Measurements from ENCODE around the gene NENF.

NENF gene

DNA sequence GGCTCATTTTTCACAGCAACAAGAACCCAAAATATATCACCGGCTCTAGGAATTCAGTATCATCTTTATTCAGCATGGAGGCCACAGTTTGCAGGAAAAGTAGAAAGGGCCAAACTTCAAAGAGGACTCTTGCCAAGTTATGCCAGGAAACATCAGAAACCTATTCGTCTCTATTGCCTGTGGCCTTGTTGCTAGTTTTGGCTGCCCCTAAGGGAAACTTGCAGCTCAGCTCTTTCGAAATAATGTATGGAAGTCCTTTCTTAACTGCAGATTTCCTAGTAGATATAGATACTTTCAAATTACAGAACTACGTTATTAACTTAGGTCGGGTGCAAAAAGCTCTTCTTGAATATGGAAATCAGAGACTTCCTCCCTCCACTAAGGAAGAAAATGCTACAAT, 4.2 kb upstream of the NENF start:
- Histone ChIP-seq H3K27me3 (ENCODE audit: insufficient read depth, low read depth) (no peaks in the 10 kb centered on the region), H3K9ac (no peak overlapping the region), H3K4me3 (IDR thresholded peaks at IDR 0.05; ENCODE audit: insufficient read depth, low read depth, low read length) (no peak overlapping the region), H4K20me1 (ENCODE audit: insufficient read depth) (no peaks in the 10 kb centered on the region), H3K36me3 (ENCODE audit: insufficient read depth) (no peaks in the 10 kb centered on the region), H2AFZ (ENCODE audit: low read depth) (no peak overlapping the region), H3K27ac (no peak overlapping the region), H3K4me2 (no peak overlapping the region), H3K4me1 (ENCODE audit: low read depth, poor library complexity, severe bottlenecking) (peaks cover 7% of the 10 kb centered on the region), H3K79me2 (ENCODE audit: insufficient read depth, low read depth) (no peaks in the 10 kb centered on the region)
- TF ChIP-seq, protein P1, sequence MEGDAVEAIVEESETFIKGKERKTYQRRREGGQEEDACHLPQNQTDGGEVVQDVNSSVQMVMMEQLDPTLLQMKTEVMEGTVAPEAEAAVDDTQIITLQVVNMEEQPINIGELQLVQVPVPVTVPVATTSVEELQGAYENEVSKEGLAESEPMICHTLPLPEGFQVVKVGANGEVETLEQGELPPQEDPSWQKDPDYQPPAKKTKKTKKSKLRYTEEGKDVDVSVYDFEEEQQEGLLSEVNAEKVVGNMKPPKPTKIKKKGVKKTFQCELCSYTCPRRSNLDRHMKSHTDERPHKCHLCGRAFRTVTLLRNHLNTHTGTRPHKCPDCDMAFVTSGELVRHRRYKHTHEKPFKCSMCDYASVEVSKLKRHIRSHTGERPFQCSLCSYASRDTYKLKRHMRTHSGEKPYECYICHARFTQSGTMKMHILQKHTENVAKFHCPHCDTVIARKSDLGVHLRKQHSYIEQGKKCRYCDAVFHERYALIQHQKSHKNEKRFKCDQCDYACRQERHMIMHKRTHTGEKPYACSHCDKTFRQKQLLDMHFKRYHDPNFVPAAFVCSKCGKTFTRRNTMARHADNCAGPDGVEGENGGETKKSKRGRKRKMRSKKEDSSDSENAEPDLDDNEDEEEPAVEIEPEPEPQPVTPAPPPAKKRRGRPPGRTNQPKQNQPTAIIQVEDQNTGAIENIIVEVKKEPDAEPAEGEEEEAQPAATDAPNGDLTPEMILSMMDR (conservative IDR thresholded peaks at IDR 0.05; ENCODE audit: low read depth, low read length), result no peak

DNA sequence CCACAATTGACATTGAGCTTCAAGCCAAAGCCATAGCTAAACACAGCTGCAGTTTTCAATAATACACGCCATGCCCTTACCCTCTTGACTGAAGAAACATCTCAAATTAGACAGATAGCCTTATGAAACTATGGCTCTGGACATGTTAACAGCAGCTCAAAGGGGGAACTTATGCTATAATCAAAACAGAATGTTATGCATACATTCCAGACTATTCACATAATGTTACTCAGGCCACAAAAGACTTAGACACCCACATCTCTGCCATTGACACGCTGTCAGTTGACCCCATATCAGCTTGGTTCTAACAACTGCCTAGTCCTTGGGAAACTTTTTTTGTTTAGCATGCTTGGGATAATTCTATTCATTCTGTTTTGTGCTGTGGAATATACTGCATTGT, 2.3 kb upstream of the NENF start:
- H3K4me3 ChIP-seq (IDR thresholded peaks at IDR 0.05; ENCODE audit: insufficient read depth, low read depth, low read length), result no peak overlapping the region
- H3K4me2 ChIP-seq, result no peak overlapping the region
- no peak overlapping the region for H2AFZ ChIP-seq (ENCODE audit: low read depth)
- H3K79me2 ChIP-seq (ENCODE audit: insufficient read depth, low read depth), result no peaks in the 10 kb centered on the region
- no peak overlapping the region for H3K9ac ChIP-seq
- no peak overlapping the region for H3K27ac ChIP-seq
- H3K4me1 ChIP-seq (ENCODE audit: low read depth, poor library complexity, severe bottlenecking), result peaks cover 7% of the 10 kb centered on the region
- no peaks in the 10 kb centered on the region for H3K27me3 ChIP-seq (ENCODE audit: insufficient read depth, low read depth)
- no peaks in the 10 kb centered on the region for H4K20me1 ChIP-seq (ENCODE audit: insufficient read depth)
- H3K36me3 ChIP-seq (ENCODE audit: insufficient read depth), result no peaks in the 10 kb centered on the region
- TF ChIP-seq, protein P1 (conservative IDR thresholded peaks at IDR 0.05; ENCODE audit: low read depth, low read length), result no peak

DNA sequence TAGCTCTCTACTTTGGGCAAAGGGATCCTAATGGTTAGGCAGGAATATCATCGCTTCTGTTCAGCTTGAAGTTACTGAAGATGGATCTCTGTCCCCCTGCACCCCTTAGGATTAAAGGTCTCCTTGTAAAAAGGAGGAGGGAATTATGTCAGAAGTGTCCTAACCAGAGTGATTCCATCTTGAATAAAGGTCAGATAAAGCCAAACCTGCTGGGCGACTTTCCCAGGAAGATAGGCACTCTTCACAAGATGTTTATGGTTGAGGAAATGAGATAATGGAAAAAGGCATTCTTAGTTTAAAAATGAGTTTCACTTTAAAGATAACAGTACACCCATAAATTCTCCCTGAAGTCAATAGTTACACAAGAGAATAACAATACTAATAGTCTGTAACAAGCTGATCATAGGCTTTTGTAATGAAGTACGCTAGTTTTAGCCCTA, 1.7 kb upstream of the NENF start:
- Histone ChIP-seq H3K27me3 (ENCODE audit: insufficient read depth, low read depth) (no peaks in the 10 kb centered on the region), H3K4me3 (IDR thresholded peaks at IDR 0.05; ENCODE audit: insufficient read depth, low read depth, low read length) (no peak overlapping the region), H2AFZ (ENCODE audit: low read depth) (no peak overlapping the region), H4K20me1 (ENCODE audit: insufficient read depth) (no peaks in the 10 kb centered on the region), H3K4me2 (no peak overlapping the region), H3K4me1 (ENCODE audit: low read depth, poor library complexity, severe bottlenecking) (peaks cover 7% of the 10 kb centered on the region), H3K79me2 (ENCODE audit: insufficient read depth, low read depth) (no peaks in the 10 kb centered on the region), H3K27ac (no peak overlapping the region), H3K36me3 (ENCODE audit: insufficient read depth) (no peaks in the 10 kb centered on the region), H3K9ac (no peak overlapping the region)
- TF ChIP-seq, protein P1 (conservative IDR thresholded peaks at IDR 0.05; ENCODE audit: low read depth, low read length), result no peak

DNA sequence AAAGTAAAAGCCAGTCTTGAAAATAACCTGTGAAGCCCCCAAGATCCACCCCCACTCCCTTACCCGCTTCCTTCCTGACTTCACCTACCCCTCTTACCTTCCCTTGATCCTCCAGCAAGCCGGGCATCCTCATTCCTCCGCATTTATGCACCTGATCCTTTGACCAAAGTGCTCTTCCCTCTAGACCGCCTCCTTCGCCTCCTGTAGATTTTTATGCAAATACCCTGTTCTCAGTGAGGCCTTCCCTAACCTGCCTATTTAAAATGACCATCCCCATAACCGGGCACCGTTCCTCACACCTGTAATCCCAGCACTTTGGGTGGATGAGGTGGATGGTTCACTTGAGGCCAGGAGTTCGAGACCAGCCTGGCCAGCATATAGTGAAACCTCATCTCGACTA, 1.1 kb upstream of the NENF start:
- Histone ChIP-seq H3K4me2 (no peak overlapping the region), H3K4me1 (ENCODE audit: low read depth, poor library complexity, severe bottlenecking) (peaks cover 7% of the 10 kb centered on the region), H3K4me3 (IDR thresholded peaks at IDR 0.05; ENCODE audit: insufficient read depth, low read depth, low read length) (no peak overlapping the region), H3K27me3 (ENCODE audit: insufficient read depth, low read depth) (no peaks in the 10 kb centered on the region), H3K79me2 (ENCODE audit: insufficient read depth, low read depth) (no peaks in the 10 kb centered on the region), H3K36me3 (ENCODE audit: insufficient read depth) (no peaks in the 10 kb centered on the region), H2AFZ (ENCODE audit: low read depth) (peak overlapping the region; percentile 88; the same call in 1 of the 2 replicates), H4K20me1 (ENCODE audit: insufficient read depth) (no peaks in the 10 kb centered on the region), H3K27ac (no peak overlapping the region), H3K9ac (no peak overlapping the region)
- TF ChIP-seq, protein P1 (conservative IDR thresholded peaks at IDR 0.05; ENCODE audit: low read depth, low read length), result no peak
